ENCODE data around the gene NECTIN1.

NECTIN1 gene

DNA sequence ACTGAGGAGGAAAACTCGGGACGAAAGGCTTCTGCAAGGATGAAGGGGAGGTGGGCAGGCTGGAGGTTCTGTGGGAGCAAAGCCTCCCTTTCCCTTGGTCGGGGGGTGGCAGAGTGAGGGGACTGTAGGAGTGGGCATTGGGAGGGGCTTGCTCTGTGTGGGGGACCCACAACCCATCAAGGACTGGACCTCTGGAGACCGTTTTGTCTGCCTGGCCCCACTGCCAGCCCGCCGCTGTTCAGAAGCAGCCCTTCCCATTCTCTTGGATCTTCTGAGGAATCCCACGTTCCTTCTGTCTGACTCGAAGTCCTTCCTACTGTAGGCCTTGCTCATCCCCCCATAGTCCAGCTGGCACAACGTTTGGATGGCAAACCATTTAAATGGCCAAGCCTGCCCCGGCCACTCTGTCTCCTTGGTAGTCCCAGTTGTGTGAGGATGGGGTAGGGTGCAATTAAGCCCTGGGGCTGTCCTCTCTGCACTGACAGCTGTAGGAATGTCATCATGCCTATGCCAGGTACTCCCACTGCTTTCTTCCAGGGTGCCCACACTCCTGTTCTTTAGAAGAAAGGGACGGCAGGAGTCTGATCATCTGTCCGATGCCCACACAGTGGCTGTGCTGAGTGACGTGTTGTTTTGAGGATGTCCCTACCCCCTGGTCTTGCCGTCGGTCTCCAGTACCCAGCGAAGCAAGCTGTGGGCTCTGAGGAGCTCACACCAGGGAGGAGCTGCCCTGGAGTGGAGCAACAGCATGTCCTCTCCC, 17.0 kb upstream of the NECTIN1 start:
- ChIA-PET POLR2A (no interaction called here), CTCF (interaction anchor here (1.3 to 5.5 kb wide), 3 partner anchors 15 to 362 kb away, joined by 4 to 24 read pairs (median 6); partner anchors contain the start of gene NECTIN1)
- TF ChIP-seq, protein P1, sequence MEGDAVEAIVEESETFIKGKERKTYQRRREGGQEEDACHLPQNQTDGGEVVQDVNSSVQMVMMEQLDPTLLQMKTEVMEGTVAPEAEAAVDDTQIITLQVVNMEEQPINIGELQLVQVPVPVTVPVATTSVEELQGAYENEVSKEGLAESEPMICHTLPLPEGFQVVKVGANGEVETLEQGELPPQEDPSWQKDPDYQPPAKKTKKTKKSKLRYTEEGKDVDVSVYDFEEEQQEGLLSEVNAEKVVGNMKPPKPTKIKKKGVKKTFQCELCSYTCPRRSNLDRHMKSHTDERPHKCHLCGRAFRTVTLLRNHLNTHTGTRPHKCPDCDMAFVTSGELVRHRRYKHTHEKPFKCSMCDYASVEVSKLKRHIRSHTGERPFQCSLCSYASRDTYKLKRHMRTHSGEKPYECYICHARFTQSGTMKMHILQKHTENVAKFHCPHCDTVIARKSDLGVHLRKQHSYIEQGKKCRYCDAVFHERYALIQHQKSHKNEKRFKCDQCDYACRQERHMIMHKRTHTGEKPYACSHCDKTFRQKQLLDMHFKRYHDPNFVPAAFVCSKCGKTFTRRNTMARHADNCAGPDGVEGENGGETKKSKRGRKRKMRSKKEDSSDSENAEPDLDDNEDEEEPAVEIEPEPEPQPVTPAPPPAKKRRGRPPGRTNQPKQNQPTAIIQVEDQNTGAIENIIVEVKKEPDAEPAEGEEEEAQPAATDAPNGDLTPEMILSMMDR (IDR thresholded peaks at IDR 0.05; ENCODE audit: insufficient read depth, low read length, missing control alignments): no peak
- DNase-seq (ENCODE audit: low read depth, low spot score): no peak
- no peak overlapping the region for H3K4me3 ChIP-seq (ENCODE audit: low read depth, low read length)

DNA sequence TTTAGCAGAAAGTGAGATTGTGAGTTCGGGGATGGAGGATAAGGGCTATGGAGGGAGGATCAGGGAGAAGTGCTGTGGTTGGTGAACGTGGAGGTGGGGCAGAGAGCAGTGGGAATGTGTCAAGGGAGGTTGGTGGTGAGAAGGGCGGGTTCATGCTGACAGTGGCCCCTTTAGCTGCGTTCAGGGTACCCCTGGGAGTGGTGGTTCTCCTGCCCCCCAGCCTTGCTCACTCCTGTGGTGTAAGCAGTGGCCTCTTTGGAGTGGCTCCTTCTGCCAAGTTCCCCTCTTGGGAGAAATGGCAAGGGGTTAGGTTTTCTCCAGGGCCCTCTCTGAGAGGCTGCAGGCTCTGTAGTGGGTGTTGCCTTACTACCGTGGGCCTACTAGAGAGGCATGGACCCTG, 16.1 kb upstream of the NECTIN1 start:
- TF ChIP-seq, protein P1 (IDR thresholded peaks at IDR 0.05; ENCODE audit: insufficient read depth, low read length, missing control alignments): no peak
- H3K4me3 ChIP-seq (ENCODE audit: low read depth, low read length): no peak overlapping the region
- ChIA-PET CTCF (interaction anchor here (5.5 kb wide), 1 partner anchor 16 kb away, joined by 24 read pairs; the partner anchor contains the start of gene NECTIN1), POLR2A (no interaction called here)
- no peak for DNase-seq (ENCODE audit: low read depth, low spot score)

DNA sequence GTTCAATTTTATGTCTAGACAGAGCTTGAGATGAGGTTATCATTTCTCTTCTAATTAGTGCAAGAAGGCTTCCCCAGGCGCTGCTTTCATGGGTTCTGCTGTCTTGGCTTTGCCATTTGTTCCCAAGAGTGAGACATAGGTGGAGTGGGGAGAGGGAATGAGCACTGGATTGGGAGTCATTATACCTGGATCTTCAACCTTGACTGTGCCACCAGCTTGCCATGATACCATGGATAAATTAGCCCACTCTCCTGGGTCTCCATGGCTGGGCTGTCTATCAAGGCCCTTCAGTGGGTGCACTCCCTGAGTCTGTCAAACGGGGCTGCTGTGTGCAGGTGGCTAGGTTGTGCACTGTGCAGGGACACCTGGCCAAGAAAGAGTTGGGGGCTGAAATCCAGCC, 15.6 kb upstream of the NECTIN1 start:
- H3K4me3 ChIP-seq (ENCODE audit: low read depth, low read length): no peak overlapping the region
- TF ChIP-seq, protein P1 (IDR thresholded peaks at IDR 0.05; ENCODE audit: insufficient read depth, low read length, missing control alignments): no peak
- ChIA-PET POLR2A (no interaction called here), CTCF (interaction anchor here (1.0 to 5.5 kb wide), 2 partner anchors 14 to 15 kb away, joined by 3 to 24 read pairs; partner anchors contain the start of gene NECTIN1)
- no peak for DNase-seq (ENCODE audit: low read depth, low spot score)

DNA sequence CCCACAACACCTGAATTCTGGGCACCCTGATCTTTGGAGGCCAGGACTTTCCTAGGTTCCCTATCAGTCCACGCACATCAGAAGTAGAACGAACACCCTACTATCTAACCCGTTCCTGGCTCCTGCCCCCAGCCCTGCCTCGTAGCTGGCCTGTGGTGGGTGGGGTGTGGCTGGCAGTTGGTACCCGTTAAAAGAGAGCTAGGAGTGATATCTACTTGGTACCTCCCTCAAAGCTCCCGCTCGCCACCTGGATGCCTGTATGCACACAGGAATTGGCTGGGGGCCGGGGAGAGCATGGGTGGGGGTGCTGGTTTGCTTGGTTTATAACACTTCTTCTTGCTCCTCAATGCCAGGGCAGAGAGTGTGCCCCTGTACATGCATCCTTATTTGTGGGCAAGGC, 14.0 kb upstream of the NECTIN1 start:
- CTCF ChIA-PET: interaction anchor here (0.9 to 5.5 kb wide), 2 partner anchors 14 to 16 kb away, joined by 4 to 24 read pairs; partner anchors contain the start of gene NECTIN1

DNA sequence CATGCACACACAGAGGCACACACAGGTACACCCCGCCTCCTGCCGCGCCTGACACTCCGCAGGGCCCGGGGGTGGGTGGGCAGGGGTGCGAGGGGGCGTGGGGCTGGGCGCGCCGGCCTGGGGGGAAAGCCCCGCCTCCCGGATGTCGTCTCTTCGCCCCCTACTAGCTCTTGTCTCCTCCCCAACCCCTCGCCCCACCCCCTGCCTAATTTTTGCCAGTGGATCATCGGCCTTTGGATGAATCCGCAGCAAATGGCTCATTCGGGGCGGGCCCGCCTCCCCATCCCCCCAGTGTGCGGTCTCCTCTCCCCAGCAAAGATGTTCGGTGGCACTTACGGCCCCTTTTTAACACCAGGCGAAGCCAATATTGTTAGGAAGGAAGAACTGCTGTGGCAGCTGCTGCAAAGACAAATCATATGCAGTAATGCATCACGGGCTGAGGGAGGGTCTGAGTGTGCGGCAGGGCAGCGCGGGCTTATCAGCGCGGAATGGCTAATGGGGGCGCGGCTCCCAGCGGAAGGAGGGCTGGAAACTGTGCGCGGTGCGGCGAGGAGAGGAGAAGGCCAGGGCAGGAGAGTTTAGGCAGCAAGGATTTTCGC, 13.4 kb upstream of the NECTIN1 start:
- H3K4me3 ChIP-seq (ENCODE audit: low read depth, low read length): no peak overlapping the region
- no peak for DNase-seq (ENCODE audit: low read depth, low spot score)
- TF ChIP-seq, protein P1 (IDR thresholded peaks at IDR 0.05; ENCODE audit: insufficient read depth, low read length, missing control alignments): no peak
- ChIA-PET CTCF (interaction anchor here (0.9 to 5.5 kb wide), 2 partner anchors 13 to 17 kb away, joined by 4 to 24 read pairs; partner anchors contain the start of gene NECTIN1), POLR2A (no interaction called here)

More for the DNA sequence above, 14.0 kb upstream of the NECTIN1 start:
- no peak for DNase-seq (ENCODE audit: low read depth, low spot score)
- POLR2A ChIA-PET: no interaction called here
- H3K4me3 ChIP-seq (ENCODE audit: low read depth, low read length): no peak overlapping the region
- TF ChIP-seq, protein P1 (IDR thresholded peaks at IDR 0.05; ENCODE audit: insufficient read depth, low read length, missing control alignments): no peak
